Measurements from ENCODE around the gene PGLYRP1.

DNA sequence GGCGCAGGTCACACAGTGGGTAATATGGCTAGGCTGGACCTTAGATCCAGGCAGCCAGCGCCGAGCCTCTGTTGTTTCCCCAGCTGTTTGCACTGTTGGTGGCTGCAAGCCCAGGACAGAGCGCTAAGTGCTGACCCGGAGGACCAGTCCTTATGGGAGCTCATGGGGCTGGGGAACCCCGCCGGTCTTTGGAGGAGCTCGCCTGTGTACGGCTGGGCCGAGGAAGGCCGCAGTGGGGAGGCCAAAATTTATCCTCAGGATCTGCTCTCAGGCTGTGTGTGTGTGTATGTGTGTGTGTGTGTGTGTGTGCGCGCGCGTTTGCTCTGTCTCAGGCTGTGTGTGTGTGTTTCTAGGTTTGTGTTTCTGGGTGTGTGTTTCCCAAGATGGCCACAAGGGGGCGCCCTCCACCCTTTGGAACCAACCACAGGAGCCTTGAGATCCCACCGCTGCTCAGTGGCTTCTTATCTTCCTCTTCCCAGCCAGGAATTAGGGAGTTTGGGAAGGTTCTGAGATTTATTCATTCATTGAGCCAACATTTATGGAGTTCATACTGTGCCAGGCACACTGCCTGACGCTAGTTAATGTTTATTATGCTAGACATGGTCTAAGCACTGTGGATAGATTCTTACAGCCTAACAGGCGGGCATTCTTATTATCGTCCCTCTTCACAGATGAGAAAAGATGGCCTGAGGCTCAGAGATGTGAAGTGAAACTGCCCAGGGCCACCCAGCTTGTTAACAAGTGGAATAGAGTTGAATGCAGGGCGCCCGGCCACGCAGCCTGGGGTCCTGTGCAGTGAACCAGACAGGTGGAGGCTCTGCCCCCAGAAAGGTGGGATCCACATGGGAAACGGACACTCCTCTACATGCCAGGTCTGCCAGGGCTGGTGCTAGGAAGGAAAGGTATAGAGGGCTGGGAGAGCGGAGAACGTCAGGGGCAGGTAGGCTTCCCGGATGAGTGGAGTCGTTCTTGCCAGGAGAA is 13.0 kb downstream of the PGLYRP1 start:
- no peak for TF ChIP-seq SIN3A (IDR thresholded peaks at IDR 0.05; ENCODE audit: low read depth)
- TF ChIP-seq, protein P1, sequence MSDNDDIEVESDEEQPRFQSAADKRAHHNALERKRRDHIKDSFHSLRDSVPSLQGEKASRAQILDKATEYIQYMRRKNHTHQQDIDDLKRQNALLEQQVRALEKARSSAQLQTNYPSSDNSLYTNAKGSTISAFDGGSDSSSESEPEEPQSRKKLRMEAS (IDR thresholded peaks at IDR 0.05), result no peak
- TF ChIP-seq POLR2A (IDR thresholded peaks at IDR 0.05; ENCODE audit: borderline replicate concordance, extremely low read depth, insufficient read depth, insufficient read length), result no peak

Data from HCT116 (cell line).